HG03108 (cell line): ENCODE data around the gene USH1G.
"Not testable (repeated sequence)": the region's sequence is repeated elsewhere in the genome, so short reads cannot be mapped to it uniquely, and the experiment has no call there.

Source experiments
- ATAC-seq: cut with Tn5 transposase; IDR thresholded peaks from one replicate; pipeline ENCODE4 v1.9.1; 2021; ENCODE audit warnings: moderate library complexity; ENCODE audit not compliant: unreplicated experiment

USH1G gene

DNA sequence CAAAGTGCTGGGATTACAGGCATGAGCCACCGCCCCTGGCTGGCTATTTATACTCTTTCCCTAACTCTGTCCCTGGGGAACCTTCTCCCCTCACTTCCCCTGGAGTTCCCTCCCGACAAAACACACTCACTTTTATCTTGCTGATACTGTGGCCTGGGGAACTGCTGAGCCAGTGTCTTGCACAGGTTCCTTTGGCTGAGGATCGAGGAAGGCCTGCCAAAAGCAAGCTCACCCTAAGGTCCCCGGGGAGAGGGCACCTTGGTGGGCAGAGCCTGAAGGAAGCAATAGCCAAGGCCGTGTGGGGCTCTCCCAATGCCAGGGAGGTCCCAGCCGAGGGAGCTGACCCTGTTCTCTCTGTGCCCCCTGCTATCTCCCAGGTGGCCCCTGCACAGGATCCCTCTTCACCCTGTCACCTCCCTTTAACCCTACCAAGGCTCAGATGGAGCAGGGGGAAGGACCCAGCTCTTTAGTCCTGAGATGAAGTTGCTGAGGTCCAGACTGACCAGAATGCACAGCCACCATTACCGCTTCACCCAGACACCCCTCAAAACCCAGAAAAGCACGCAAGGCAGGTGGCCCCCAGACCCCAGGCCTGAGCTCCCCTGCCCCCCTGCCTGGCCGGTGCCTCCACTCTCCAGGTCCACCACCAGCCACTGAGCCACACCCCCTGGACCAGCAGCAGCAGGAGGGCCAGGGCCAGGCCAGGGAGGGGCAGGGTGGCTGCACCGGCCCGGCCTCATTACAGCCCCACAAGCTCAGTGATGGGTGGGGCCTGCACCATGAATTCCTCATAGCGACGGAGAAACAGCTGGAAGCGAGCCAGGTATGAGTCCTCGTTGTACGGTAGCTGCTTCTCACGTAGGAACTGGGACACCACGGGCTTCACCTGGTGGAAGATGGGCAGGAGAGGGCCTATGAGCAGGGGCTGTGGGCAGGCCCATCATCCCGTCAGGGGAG, 45.2 kb downstream of the USH1G start:
- no peak for ATAC-seq

DNA sequence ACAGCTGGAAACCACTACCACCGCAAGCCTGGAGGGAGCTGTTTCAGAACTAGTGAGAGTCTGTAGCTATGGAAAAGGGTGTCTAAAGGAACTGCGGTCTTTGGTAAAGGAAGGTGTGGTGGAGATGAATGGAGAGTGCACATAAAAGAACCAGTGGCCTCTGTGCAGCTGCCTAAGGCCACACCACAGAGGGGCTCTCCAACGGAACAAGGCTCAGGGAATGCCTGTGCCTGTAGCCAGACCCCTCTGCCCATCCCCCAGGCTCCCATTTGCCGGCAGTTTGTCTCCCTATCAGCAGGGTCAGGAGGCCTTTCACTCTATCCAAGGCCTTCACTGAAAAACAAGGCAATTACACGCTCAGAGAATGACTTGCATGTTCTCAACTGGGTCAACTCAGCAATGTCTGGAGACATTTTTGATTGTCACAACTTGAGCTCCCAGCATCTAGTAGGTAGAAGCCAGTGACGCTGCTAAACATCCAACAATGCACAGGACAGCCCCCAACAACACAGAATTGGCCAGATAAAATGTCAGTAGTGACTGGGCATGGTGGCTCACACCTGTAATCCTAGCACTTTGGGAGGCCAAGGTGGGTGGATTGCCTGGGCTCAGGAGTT, 47.0 kb downstream of the USH1G start:
- ATAC-seq: no peak

DNA sequence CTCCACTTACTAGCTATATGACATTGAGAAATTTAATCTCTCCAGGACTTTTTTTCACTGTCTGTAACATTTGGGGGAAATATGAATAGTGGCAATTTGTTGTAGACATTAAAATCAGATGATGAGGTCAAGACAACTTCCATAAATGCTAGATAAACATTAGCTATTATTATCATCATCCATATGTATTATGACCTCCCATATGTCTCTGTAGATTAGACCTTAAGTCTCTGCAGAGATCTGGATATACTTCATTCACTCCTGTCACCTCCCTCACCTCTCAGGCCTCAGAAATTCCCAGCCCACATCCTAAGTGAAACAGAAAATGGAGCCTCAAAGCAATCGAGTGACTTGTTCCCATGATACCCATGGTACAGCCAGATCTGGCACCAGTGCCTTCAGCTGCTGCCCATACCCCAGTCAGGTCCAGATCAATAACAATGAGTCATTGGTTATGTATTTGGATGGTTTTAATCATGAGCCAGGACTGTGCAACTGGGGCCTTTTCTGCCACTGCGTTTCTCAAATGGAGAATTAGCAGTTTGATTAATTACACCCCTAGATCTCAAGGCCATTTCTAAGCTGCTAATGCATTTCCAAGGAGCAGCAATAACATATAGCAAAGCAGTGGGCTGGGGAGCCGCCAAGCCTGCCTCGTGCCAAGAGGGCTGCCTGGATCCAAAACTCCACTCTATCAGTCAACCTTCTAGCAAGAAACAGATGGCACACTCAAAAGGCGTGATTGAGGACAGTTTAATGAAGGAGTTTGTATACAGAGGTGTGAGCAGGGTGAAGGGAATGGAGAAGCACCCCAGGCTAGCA, 47.7 kb downstream of the USH1G start:
- no peak for ATAC-seq

DNA sequence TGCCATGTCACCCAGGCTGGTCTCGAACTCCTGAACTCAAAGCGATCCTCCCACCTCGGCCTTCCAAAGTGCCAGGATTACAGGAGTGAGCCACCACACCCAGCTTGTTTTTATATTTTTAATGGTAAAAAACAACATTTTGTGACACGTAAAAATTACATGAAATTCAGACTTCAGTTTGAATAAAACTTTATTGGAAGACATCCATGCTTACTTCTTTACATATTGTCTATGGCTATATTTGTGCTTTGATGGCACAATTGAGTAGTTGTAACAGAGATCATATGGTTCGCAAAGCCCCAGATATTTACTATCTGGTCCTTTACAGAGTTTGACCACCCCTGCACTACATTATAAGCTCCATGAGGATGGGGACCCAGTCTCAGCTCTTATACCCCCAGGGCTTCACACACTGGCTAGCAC, 48.4 kb downstream of the USH1G start:
- ATAC-seq: no peak

DNA sequence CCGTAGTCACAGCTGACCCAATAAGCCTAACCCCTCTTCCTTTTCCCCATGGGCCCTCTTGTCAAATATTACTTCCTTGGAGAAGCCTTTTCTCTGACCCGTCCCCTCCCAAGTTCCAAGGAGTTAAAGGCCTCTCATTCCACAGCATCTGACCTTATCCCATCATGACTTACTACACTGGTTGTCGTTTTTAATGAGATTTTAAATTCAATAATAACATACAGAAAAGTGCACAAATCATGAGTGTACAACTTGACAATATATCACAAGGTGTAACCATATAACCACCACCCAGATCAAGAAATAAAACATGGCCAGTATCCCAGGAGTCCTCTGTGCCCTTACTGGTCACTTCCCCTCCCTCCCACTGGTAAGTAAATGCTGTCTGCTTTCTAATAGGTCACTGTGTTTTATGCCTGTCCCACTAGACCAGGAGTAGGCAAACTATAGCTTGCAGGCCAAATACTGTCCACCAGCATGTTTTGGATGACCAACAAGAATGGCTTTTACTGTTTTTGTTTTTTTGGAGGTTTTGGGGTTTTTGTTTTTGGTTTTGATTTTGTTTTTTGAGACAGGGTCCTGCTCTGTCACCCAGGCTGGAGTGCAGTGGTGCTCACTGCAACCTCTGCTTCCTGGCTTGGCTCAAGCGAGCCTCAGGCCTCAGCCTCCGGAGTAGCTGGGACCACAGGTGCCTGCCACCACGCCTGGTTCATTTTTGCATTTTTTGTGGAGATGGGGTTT, 49.0 kb downstream of the USH1G start:
- ATAC-seq: no peak

DNA sequence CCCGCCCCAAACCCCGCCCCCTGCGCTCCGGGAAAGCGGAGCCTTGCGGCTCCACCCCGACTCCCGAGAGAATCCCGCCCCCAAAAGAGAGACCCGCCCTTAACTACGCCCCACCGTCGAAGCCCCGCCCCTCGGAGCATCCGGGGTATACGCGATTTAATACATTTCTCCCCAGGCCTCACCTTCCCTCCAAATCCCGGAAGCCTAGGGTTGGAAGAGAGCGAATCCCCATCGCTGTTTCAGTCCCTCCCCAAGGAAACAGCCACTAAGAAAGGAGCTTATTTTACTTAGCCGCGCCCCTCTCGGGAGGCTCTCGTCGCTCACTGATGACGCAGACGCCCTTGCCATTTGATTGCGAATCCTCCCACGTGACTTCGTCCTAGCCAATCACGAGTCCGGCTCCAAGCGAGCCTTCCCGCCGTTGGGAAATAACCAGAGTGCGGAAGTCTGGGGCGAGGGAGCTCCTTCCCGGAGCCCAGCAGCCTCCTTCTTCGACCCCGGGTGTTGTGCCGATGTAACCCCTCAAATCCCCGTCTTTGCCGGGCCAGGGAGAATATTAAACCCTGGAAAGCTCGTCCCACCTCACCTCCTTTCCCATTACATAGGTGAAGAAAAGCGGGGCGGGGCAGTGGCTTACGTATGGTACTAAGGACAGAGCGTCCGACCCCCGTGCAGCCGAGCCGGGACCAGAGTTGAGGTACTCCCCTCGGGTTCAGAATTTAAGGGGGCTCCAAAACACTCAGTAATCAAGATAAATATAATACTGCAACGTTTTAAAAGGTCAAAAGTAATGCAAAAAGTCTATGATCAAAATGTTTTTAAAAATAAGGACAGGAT, 49.8 kb downstream of the USH1G start:
- ATAC-seq: peak; percentile 88

DNA sequence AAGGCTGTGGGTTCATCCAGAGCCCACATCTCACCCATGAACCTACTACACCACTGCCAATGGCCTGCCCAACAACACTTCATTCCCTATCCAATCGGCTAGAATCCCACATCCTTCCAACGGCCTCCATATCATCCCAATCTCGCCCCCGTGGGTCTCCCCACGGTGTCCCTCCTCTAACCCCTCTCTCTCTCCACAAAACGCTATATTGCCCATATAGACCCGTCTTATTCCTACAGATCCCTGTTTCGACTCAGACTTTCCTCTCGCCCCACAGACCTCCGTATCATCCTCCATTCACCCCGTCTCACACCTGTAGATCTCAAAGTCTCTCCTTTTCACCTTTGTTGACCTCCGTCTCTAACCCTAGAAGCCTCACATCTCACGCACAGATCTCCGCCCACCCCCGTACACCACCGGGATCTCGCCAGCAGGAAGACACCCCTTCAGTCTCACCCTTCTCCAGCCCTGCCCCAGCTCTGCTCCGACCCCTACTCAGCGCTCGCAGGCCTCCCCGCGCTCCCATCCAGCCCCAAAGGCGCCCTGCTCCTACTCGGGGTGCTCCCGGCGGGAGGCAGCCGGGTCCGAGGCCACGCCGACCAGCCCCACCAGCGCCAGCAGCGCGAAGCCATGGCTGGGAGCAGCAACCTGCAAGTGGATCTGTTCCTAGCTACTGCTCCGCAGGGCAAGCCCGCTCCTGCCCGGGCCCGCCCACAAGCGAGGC, 50.6 kb downstream of the USH1G start, which contains the start of gene FDXR:
TSS of gene FDXR (minus strand) at position 682 of the 724 bp plus-strand sequence. CDS start at position 632, 50 bp downstream.
- peak; percentile 13 for ATAC-seq

DNA sequence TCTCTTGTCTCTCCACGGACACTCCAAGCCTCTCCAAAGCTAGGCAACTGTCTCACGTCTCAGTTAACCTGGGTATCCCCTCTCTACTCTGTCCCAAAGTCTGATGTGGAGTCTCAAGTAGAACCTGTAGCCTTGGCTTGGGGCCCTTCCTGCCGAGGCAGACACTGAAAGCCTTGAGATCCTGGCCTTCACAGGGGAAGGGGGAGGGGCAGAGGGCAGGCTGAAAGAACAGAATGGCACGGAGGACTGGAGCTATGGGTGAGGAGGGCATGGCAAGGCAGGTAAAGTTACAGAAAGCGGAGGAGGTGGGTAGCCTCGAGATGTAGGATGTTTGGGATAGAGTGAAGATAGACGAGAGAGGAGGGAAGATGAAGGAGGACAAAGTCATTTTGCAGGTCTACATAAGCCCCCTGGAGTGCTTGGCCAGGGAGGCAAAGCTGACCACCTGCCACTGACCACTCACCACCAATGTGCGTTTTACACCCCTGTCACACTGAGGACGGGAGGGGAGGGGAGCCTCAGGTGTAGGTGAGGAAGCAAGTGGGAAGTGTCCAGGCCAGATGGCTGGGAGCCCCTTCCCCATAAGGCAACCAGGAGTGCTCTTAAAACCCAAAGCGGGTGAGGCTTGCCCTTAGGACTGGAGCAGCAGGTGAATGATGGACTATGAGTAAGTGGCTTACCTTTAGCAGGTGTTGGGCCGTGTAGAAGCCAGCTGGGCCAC, 51.5 kb downstream of the USH1G start:
- ATAC-seq: no peak

DNA sequence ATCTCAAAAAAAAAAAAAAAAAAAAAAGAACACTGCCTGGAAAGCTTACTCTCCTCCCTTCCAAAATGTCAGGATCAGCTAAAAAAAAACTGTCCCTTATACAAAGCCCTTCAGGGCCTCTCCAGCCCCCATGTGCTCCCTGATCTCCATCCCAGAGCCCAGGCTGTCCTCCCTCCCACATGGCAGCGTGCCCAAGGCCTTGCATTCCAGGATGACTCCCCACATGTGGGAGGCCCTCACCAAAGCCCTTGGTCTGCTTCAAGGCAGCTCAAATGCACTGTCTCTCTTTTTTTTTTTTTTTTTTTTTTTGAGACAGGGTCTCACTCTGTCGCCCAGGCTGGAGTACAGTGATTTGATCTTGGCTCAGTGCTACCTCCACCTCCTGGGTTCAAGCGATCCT, 52.5 kb downstream of the USH1G start:
- no peak for ATAC-seq

DNA sequence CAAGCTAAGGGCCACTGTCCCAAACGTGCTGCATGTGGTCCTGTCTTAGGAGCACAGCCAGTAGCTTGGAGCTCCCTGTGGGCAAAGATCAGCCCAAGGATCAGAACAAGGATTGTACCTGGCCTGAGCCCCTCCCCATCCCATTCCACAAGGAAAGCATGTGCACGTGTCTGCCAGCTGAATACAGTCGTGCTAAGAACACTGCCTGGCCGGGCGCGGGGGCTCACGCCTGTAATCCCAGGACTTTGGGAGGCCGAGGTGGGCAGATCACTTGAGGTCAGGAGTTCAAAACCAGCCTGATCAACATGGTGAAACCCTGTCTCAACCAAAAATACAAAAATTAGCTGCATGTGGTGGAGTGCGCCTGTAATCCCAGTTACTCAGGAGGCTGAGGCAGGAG, 53.0 kb downstream of the USH1G start:
- not testable (repeated sequence) for ATAC-seq

DNA sequence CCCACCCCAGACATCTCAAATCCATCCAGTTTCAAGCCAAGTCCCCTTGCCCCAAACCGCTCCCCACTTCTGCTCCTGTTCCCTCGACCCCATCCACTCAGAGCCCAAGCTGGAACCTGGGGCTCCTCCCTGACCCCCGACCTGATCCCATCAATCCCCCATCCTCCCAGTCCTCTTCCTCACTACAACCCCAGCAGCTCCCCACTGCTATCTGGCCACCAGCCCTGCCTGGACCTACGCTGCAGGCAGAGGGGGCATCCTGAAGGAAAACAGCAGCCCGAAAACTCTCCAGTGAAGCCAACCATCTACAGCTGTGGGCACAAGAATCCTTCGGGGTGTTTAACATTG, 54.2 kb downstream of the USH1G start:
- no peak for ATAC-seq

DNA sequence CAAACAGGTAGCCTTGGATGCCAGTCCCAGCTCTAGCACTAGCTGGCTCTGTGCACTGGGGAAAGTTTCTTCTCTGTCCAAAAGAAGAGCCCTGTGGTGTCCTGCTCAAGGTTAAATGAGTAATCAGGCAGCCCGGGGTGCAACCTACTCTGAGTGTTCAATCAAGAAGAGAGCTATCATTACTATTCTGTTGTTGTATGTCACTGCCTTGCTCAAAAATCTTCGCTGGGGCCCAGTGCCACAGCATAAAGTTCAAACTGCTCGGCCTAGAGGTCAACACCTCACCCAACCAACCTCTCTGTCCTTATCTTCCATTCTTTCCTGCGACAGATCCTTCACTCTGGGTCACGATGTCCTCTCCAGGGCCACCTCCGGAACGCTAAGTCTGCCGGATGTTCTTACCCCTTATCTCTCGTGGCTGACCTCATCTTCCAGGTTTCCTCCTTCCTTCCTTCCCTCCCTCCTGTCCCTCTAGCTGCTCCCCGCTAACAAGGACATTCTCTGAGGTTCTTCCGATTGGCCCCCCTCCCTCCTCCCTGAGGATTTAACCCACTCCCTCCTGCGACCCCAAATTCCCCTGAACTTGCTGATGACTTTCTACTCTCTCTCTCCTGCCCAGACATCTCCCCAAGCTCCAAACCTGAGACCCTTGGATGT, 54.7 kb downstream of the USH1G start:
- no peak for ATAC-seq

DNA sequence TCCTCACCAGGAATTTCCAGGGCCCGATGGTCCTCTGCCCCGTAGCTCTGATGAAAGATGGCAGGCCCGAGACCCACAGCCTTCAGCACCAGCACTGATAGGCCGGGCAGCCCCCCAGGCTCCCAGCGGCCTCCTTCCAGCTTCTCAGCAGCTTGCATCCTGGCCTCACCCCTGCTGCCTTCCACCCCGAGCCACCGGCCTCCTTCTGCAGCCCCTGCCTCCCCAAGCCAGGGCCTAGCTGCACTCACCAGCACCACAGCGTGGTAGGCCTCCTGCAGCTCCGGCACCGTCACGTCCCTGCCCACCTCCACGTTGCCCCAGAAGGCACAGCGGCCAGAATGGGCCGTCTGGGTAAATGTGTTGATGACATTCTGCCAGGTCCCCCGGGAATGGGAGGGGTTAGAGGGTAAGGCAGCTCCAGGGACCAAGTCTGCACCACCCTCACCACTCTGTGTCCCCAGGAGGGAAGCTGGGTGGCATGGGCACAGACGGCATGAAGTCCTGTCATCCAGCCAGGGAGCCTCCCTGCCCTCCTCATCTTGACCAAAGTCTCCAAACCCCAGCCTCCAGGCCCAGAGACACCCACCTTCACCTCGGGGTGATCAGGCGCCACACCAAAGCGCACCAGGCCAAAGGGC, 56.7 kb downstream of the USH1G start:
- no peak for ATAC-seq
